AG09319 (cell line): ENCODE measurements around the gene GPT2.
A peak's percentile ranks its signal among the peaks of the same experiment; 100 is the strongest.
"Not testable (repeated sequence)": the region's sequence is repeated elsewhere in the genome, so short reads cannot be mapped to it uniquely, and the experiment has no call there.

ENCODE experiments used
- DNase-seq: peaks from one replicate; pipeline ENCODE4 v3.0.0-alpha.2; 2010; ENCODE audit warnings: low read depth; ENCODE audit errors: extremely low read depth
- CTCF ChIP-seq: IDR thresholded peaks from 2 replicates; pipeline ENCODE4 v1.5.1; 2011; ENCODE audit warnings: low read depth, mild to moderate bottlenecking, inconsistent platforms, low read length, moderate library complexity

Gene GPT2

GRCh38 chr16:46927273-46927672, 43.1 kb downstream of the GPT2 start:
- no peak for TF ChIP-seq CTCF
- DNase-seq, result no peak

GRCh38 chr16:46928811-46929210, 44.6 kb downstream of the GPT2 start:
- DNase-seq, result no peak
- no peak for TF ChIP-seq CTCF

GRCh38 chr16:46929378-46930332, 45.5 kb downstream of the GPT2 start:
- no peak for DNase-seq
- TF ChIP-seq CTCF, result peak; percentile 89

DNA sequence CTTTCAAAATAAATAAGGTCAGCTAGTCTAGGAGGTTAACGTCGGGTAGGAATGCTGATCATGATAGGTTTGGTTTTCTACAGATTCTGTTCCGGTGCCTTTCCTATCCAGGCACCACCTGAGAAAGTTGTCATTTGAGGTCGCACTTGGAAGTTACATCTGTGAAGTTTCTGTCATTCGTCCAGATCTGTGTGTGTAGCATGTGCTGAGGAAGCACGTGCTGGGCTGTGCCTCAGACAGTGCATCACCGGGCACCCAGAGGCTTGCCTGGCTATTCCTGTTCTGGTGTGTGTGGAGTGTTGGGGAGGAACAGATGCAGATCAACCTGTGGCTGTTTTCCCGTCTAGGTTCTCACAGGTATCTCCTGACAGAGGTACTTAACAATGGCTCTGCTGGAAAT, 46.7 kb downstream of the GPT2 start:
- DNase-seq, result no peak
- no peak for TF ChIP-seq CTCF

DNA sequence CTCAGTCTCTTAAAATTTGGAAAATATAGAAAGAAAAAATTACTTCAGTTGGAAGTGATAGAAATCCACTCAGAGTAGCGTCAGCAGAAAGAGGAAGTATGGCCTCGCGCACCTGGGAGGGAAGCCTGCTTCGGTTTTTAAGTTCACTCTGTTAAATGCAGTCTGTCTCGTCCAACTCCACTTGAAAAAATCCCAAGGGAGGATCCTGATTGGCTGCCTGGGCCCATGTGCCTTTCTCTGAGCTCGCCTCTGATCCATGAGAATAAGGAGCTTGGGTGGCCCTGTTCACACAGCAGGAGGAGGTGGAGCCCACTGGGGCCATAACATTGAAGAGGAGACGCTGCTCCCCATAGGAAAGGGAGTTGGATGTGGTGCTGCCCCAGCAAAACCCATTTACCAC, 48.6 kb downstream of the GPT2 start:
- TF ChIP-seq CTCF, result no peak
- DNase-seq, result no peak

GRCh38 chr16:46937536-46937935, 53.4 kb downstream of the GPT2 start:
- no peak for TF ChIP-seq CTCF
- DNase-seq, result no peak

- not testable (repeated sequence) for DNase-seq
Observed at GRCh38 chr16:46944713-46945112, 60.6 kb downstream of the GPT2 start.

- peak; percentile 61 for TF ChIP-seq CTCF
- no peak for DNase-seq
Observed at GRCh38 chr16:46947900-46948547, 63.9 kb downstream of the GPT2 start.
